Glutamatergic neuron (in vitro differentiated cells): ENCODE data around the gene PIGP. TPM values are rescaled to one million over a fixed set of nuclear protein-coding genes. Genes with fewer than 3 reads are reported as not detected.

Experiments
- DNase-seq: peaks from one replicate; pipeline ENCODE4 v3.0.0; 2022
- H3K27ac Mint-ChIP-seq: one replicate; pipeline ENCODE4 v1.8.0; 2020; ENCODE audit warnings: mild to moderate bottlenecking, mixed read lengths, inconsistent platforms; ENCODE audit not compliant: unreplicated experiment
- H3K27me3 Mint-ChIP-seq: one replicate; pipeline ENCODE4 v1.8.0; 2020; ENCODE audit warnings: mild to moderate bottlenecking, moderate library complexity, mixed read lengths, inconsistent platforms; ENCODE audit not compliant: unreplicated experiment
- H3K36me3 Mint-ChIP-seq: one replicate; pipeline ENCODE4 v1.8.0; 2020; ENCODE audit warnings: mild to moderate bottlenecking, mixed read lengths, inconsistent platforms; ENCODE audit not compliant: unreplicated experiment
- H3K4me1 Mint-ChIP-seq: one replicate; pipeline ENCODE4 v1.8.0; 2020; ENCODE audit warnings: mild to moderate bottlenecking, low read depth, mixed read lengths, inconsistent platforms; ENCODE audit not compliant: unreplicated experiment
- H3K4me3 Mint-ChIP-seq: one replicate; pipeline ENCODE4 v1.8.0; 2020; ENCODE audit warnings: mild to moderate bottlenecking, mixed read lengths, inconsistent platforms; ENCODE audit not compliant: unreplicated experiment
- H3K9me3 Mint-ChIP-seq: one replicate; pipeline ENCODE4 v1.8.0; 2020; ENCODE audit warnings: mild to moderate bottlenecking, moderate library complexity, mixed read lengths, inconsistent platforms; ENCODE audit not compliant: unreplicated experiment
- CTCF ChIP-seq: fragments of 200-600 bp; sonication (generic); IDR thresholded peaks from one replicate; pipeline ENCODE4 v1.5.0; 2021; ENCODE audit not compliant: partially characterized antibody, unreplicated experiment
- total RNA-seq: library from RNA; stranded (reverse); fragmentation: NEBNext Ultra II Directional; extraction: Animal tissue kit (Norgen Biotek cat#: 25700); gene quantifications from one replicate; pipeline ENCODE4 v1.2.1, GENCODE V29; 2021; ENCODE audit not compliant: unreplicated experiment

The PIGP gene
- total RNA-seq, 1 donor from 2014 or later: 17.6 TPM

DNA sequence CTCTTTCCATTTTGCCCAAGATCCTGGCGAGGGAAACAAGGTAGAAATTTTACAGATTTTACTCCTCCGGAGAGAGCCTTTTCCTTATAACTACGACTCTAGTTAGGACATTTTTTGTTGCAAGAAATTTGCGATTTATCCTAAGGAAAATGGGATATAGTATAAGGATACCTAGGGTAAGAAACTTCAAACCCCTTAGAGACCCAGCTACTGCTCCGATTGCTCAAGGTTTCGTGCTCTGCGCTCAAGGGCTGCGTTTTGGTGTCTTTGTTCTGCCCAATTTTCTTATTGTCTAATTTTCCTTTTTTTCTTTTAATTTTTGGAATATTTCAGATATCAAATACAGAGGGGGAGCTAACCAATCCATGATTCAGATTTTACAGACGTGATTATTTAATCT is 1.7 kb upstream of the PIGP start:
- Mint-ChIP-seq H3K27ac (peak overlapping the region; percentile 96), H3K36me3 (peaks cover 8% of the 10 kb centered on the region), H3K4me1 (peaks cover 23% of the 10 kb centered on the region), H3K4me3 (peak overlapping the region; percentile 97), H3K27me3 (peaks cover 7% of the 10 kb centered on the region), H3K9me3 (peaks cover 11% of the 10 kb centered on the region)
- TF ChIP-seq CTCF: no peak
- DNase-seq: no peak

DNA sequence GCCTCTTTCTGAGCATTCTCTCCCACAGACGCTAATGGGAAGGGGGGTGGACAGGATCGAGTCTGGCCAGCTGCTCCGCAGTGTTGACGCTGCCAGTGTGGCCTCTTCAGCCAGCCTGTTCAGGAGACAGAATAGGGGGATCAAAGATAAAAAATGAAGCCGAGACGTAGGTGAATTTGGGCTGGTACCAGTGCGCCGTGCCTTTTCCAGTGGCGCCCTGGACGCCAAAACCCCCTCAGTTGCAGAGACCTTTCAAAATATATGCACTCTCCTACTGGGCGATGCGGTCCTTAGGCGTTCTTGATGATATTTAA is 1.3 kb upstream of the PIGP start:
- Mint-ChIP-seq H3K9me3 (peaks cover 11% of the 10 kb centered on the region), H3K36me3 (peaks cover 6% of the 10 kb centered on the region)

GRCh38 chr21:37073417-37074196 is 736 bp upstream of the PIGP start:
- peak; percentile 57 for DNase-seq

More for the DNA sequence above, 1.3 kb upstream of the PIGP start:
- DNase-seq: no peak
- no peak for TF ChIP-seq CTCF
- peaks cover 7% of the 10 kb centered on the region for H3K27me3 Mint-ChIP-seq
- H3K27ac Mint-ChIP-seq: peak overlapping the region; percentile 96
- peak overlapping the region; percentile 97 for H3K4me3 Mint-ChIP-seq
- H3K4me1 Mint-ChIP-seq: peaks cover 22% of the 10 kb centered on the region

DNA sequence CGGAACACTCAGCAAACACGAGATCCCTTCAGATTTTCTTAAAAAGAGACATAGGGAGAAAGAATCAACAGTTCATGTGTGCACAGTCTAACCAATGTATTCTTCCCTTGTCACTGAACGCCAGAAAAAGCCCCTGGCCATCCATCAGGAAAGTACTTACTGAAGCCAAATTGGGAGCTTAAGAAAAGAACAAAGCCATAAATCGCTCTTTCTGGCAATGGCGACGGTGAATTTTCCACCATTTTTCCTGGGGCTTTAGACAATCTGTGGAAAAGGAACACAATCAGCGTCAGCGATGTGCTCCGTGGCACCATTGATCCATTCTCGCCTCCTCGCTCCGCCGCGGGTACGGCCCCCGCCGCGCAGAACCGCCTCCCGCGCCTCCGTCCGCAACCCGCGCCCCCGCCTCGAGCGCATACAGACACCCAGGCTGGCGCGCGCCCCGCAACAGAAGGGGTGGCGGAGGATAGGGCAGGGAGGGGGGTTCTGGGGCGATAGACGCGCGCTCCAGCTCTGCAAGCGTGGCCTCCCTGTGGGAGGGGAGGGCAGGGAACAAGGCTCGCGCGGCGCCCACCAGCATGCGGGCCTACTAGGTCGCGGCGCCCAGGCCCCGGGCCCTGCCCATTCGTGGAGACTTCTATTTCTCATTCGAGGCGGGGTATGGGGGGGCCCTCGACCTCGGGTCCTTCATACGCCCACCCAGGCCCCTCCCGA is 440 bp downstream of the PIGP start:
- Mint-ChIP-seq H3K27me3 (peaks cover 7% of the 10 kb centered on the region), H3K4me3 (peak overlapping the region; percentile 90), H3K36me3 (peaks cover 8% of the 10 kb centered on the region), H3K9me3 (peaks cover 10% of the 10 kb centered on the region), H3K4me1 (peaks cover 16% of the 10 kb centered on the region), H3K27ac (peak overlapping the region; percentile 98)
- no peak for TF ChIP-seq CTCF
- peak; percentile 76 for DNase-seq

More at GRCh38 chr21:37073417-37074196, 736 bp upstream of the PIGP start:
- Mint-ChIP-seq H3K27ac (peak overlapping the region; percentile 96), H3K36me3 (peaks cover 4% of the 10 kb centered on the region), H3K27me3 (peaks cover 7% of the 10 kb centered on the region), H3K4me1 (peaks cover 21% of the 10 kb centered on the region), H3K4me3 (peak overlapping the region; percentile 97), H3K9me3 (peaks cover 10% of the 10 kb centered on the region)
- no peak for TF ChIP-seq CTCF
